ENCODE results near the gene MT1F.
"Not testable (repeated sequence)": the region's sequence is repeated elsewhere in the genome, so short reads cannot be mapped to it uniquely, and the experiment has no call there.

Gene MT1F

GRCh38 chr16:56645311-56645710 is 12.4 kb upstream of the MT1F start:
- no peak for DNase-seq (ENCODE audit: low read depth)

- no peak for DNase-seq (ENCODE audit: low read depth)
Measured at GRCh38 chr16:56645838-56646237, 11.9 kb upstream of the MT1F start.

GRCh38 chr16:56647641-56648431 is 9.9 kb upstream of the MT1F start:
- DNase-seq (ENCODE audit: low read depth) = no peak

- no peak for DNase-seq (ENCODE audit: low read depth)
Measured at GRCh38 chr16:56649271-56649670, 8.5 kb upstream of the MT1F start.

- DNase-seq (ENCODE audit: low read depth) = no peak
Measured at GRCh38 chr16:56649820-56650219, 7.9 kb upstream of the MT1F start.

GRCh38 chr16:56651586-56651985 is 6.2 kb upstream of the MT1F start, which contains the start of gene MT1B:
Gene MT1B (plus strand): TSS chr16:56651886. CDS start chr16:56651954, 68 bp downstream.
- DNase-seq (ENCODE audit: low read depth) = no peak

- DNase-seq (ENCODE audit: low read depth) = no peak
Measured at GRCh38 chr16:56652600-56652999, 5.2 kb upstream of the MT1F start.

GRCh38 chr16:56653218-56653617 is 4.5 kb upstream of the MT1F start:
- no peak for DNase-seq (ENCODE audit: low read depth)

GRCh38 chr16:56658327-56658875 is 642 bp downstream of the MT1F start:
- no peak for DNase-seq (ENCODE audit: low read depth)

- DNase-seq (ENCODE audit: low read depth) = no peak
Measured at GRCh38 chr16:56662357-56663354, 4.9 kb downstream of the MT1F start.

GRCh38 chr16:56664506-56664905 is 6.7 kb downstream of the MT1F start:
- DNase-seq (ENCODE audit: low read depth) = no peak

- not testable (repeated sequence) for DNase-seq (ENCODE audit: low read depth)
Measured at GRCh38 chr16:56665286-56666261, 7.8 kb downstream of the MT1F start.

- no peak for DNase-seq (ENCODE audit: low read depth)
Measured at GRCh38 chr16:56667581-56668571, 10.1 kb downstream of the MT1F start, which contains the start of gene MT1G. Gene MT1G (minus strand): TSS chr16:56668065. CDS start chr16:56667993, 72 bp downstream.

- no peak for DNase-seq (ENCODE audit: low read depth)
Measured at GRCh38 chr16:56669005-56669839, 11.5 kb downstream of the MT1F start, which contains the start of gene MT1H. Gene MT1H (plus strand): TSS chr16:56669814. CDS start chr16:56669885, 71 bp downstream.

GRCh38 chr16:56669840-56670619 is 12.3 kb downstream of the MT1F start:
- no peak for DNase-seq (ENCODE audit: low read depth)

- DNase-seq (ENCODE audit: low read depth) = no peak
Measured at GRCh38 chr16:56670620-56670934, 12.8 kb downstream of the MT1F start.

GRCh38 chr16:56671691-56672090 is 13.9 kb downstream of the MT1F start:
- not testable (repeated sequence) for DNase-seq (ENCODE audit: low read depth)

GRCh38 chr16:56672171-56672570 is 14.4 kb downstream of the MT1F start:
- DNase-seq (ENCODE audit: low read depth) = not testable (repeated sequence)

All from fibroblast of the conjunctiva (primary cell).